HG02840 (cell line): ENCODE measurements around the gene TGM5.
"Not testable (repeated sequence)": the region's sequence is repeated elsewhere in the genome, so short reads cannot be mapped to it uniquely, and the experiment has no call there.

ENCODE experiments used
- ATAC-seq: cut with Tn5 transposase; IDR thresholded peaks from one replicate; pipeline ENCODE4 v1.9.1; 2021; ENCODE audit warnings: mild to moderate bottlenecking, moderate library complexity, moderate number of reproducible peaks; ENCODE audit not compliant: unreplicated experiment, low FRiP score

TGM5 gene

DNA sequence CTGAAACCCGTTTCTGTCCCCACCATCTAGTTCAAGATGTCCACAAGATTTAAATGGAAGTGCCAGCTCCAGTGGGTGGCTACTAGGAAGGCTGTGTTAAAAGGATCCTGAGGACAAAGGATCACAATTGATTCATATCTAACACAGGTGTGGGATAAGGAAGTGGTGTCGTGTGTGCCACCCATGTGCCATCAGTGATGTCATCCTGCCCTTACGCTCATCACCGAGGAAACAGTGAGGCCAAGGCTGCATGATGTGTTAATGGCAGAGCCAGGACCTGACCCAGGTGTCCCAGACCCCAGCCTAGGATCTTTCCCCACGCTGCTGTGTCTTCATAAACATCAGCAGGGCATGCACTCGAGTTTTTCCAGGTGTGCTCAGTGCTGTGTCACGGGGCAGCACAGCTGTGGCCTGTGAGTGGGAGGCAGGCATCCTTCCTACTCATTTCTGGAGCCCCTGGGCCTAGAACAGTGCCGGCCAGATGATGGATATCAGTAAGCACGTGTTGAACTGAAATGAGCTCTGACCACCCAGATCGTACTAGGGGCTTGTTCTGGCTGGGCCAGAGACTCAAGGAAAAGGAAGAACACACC is 10.6 kb upstream of the TGM5 start:
- no peak for ATAC-seq

GRCh38 chr15:43276563-43277200 is 10.0 kb upstream of the TGM5 start:
- no peak for ATAC-seq

GRCh38 chr15:43275740-43276562 is 9.2 kb upstream of the TGM5 start:
- no peak for ATAC-seq

GRCh38 chr15:43274136-43274535 is 7.4 kb upstream of the TGM5 start:
- no peak for ATAC-seq

DNA sequence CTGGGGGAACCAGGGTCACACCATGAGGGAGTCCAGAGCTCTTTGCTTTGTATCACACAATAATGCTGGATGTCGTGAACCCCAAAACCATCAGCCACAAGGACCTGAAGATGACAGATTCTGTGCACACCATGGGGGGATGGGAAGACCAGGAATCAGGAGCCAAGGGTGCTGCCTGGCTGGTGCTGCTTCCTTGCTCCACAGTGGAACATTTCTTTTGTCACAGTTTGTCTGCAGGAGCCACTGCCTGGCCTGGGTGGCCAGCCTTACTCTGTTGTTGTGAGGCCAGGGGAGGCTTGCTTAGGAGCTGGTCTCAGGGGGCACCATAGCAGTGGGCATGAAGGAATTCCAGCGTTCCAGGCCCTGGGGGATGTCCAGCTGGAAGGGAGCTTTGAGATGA is 6.5 kb upstream of the TGM5 start:
- ATAC-seq, result no peak

DNA sequence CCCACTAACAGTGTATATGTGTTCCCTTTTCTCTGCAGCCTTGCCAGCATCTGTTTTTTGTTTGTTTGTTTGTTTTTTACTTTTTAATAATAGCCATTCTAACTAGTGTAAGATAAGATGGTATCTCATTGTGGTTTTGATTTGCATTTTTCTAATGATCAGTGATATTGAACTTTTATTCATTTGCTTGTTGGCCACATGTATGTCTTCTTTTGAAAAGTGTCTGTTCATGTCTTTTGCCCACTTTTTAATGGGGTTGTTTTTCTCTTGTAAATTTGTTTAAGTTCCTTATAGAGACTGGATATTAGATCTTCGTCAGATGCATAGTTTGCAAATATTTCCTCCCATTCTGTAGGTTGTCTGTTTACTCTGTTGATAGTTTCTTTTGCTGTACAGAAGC is 5.2 kb upstream of the TGM5 start:
- not testable (repeated sequence) for ATAC-seq

- no peak for ATAC-seq
These were observed 4.1 kb upstream of the TGM5 start for GRCh38 chr15:43270676-43271306.

DNA sequence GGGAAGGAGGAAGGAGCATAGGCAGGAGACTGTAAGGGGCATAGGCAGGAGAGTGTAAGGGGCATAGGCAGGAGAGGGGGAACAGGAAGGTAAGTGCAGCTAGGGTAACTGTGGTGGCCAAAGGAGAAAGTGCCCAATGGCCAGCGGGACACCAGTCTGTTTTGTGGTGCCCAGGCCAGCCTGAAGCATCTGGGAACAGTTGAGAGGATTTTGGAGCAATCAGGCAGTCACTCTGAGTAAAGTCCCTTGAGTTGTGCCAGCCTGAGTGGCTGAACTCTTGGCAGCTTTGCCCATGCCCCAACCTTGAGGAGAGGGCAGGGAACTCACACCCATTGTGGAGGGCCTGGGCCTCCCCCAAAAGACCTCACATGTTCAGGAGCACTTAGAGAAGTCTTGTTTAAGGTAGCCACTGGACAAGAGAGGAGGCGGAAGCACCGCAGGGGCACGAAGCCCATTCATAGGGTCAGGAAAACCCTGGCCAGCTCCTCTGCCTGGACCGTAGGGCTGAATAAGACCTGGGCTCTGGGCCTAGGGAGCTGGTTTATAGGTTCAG is 3.5 kb upstream of the TGM5 start:
- no peak for ATAC-seq

GRCh38 chr15:43268111-43269105 is 1.7 kb upstream of the TGM5 start:
- ATAC-seq, result no peak

GRCh38 chr15:43267439-43267838 is 711 bp upstream of the TGM5 start:
- ATAC-seq, result no peak

DNA sequence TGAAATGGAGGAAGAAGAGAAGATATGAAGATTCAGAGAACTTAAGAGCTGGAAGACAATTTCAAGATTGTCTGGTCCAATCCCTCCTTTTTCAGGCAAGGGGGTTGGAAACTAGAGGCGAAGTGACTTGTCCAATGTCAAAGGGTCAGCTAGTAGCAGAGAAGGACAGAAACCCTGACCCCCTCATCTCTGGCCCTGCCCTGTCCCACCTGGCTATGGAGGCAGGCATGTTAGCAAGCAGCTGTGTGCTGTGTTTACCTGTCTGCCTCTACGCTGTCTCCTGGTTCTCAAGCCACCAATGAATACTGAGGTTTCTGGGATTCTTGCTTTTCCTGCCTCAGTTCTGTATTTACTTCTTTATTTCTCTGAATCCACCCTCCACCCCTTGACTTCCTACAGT is 342 bp downstream of the TGM5 start:
- ATAC-seq, result no peak

DNA sequence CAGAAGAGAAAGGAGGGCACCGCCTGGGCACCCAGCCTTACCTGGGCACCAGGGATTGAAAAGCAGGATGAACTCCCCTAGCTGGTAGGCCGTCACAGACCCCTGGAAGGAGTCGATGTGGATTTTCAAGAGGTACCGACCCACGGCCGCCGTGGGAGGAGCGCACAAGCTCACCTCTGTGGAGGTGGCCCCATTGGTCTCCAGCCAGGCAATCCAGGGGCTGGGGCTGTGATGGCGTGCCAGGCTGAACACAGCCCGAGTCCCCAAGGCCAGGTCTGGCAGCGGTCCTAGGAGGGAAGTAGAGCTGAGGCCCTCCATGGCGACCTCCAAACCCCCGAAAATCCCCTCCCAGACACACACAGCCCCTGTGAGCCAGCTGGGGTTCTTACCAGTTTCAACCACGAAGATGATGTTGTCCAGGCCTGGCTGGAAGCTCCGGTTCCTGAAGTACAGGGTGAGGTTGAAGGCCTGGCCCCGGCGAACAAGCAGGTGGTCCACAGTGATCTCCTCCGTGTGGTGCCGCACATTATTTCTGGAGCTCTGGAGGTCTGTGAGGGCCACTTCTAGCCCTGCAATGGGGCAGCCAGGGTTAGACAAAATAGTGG is 6.6 kb downstream of the TGM5 start:
- ATAC-seq, result no peak

GRCh38 chr15:43258781-43259180 is 7.9 kb downstream of the TGM5 start:
- no peak for ATAC-seq

GRCh38 chr15:43256341-43256740 is 10.4 kb downstream of the TGM5 start:
- ATAC-seq, result no peak

DNA sequence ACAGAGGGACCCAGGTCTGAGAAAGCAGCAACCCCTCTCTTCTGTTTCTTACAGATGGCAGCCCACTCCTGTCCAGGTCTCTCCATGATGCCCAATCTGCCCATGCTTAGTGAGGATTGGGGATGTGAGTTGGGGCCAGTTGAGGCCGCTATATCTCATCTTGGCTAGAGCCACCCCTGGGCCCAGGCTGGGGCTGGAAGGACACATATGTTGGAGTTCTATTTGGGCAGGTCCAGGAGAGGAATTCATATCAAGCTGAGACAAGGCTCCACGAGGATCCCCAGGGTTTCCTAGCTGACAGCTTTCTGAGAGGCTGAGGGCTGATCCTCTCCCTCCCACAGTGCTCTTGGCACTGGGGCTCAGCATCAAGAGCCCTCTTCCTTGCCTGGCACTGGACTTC is 11.4 kb downstream of the TGM5 start:
- no peak for ATAC-seq

- peak; percentile 39 for ATAC-seq
These were observed 13.0 kb downstream of the TGM5 start for GRCh38 chr15:43253431-43254403.

DNA sequence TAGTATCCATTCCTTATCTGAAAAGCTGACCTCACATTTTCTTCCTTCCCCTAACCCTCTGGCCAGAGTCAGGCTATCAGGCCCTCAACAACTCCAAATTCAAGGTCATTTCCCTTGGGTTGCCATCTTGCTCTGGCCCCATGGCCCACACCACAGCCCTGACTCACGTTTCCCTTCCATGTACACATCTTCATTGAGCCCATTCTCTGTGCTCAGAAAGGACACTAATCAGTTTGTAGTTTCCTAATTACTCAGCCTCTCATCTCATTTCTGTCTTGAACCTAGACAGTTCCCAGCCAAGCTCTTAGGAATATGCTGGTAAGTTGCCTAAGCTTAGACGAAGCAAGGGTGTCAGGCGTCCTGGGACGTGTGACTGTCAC is 14.9 kb downstream of the TGM5 start:
- ATAC-seq, result no peak

- ATAC-seq, result no peak
These were observed 15.4 kb downstream of the TGM5 start for GRCh38 chr15:43251185-43251870.
